Stomach smooth muscle (tissue), 2 donors: ENCODE measurements around the gene NDUFB10.
"Not testable (repeated sequence)": the region's sequence is repeated elsewhere in the genome, so short reads cannot be mapped to it uniquely, and the experiment has no call there.

Experiments used
- H3K27ac ChIP-seq: one replicate; pipeline ENCODE4 v1.7.0; 2013; ENCODE audit warnings: mild to moderate bottlenecking, low read length, inconsistent platforms
- H3K27me3 ChIP-seq, 2 donors: one replicate each; pipeline ENCODE4 v1.7.0; 2013; ENCODE audit warnings: low read length in 2 of 2; ENCODE audit not compliant: insufficient read depth in 2 of 2, control insufficient read depth in 1 of 2
- H3K36me3 ChIP-seq, 2 donors: one replicate each; pipeline ENCODE4 v1.7.0; 2013; ENCODE audit warnings: low read length in 2 of 2; ENCODE audit not compliant: control insufficient read depth in 2 of 2, insufficient read depth in 2 of 2
- H3K4me1 ChIP-seq: one replicate; pipeline ENCODE4 v1.7.0; 2013; ENCODE audit warnings: low read length; ENCODE audit not compliant: control insufficient read depth, insufficient read depth
- H3K4me3 ChIP-seq, 2 donors: one replicate each; pipeline ENCODE4 v1.7.0; 2013; ENCODE audit warnings: low read length in 2 of 2
- H3K9ac ChIP-seq, 2 donors: one replicate each; pipeline ENCODE4 v1.7.0; 2013; ENCODE audit warnings: low read length in 2 of 2, mild to moderate bottlenecking in 1 of 2
- H3K9me3 ChIP-seq, 2 donors: one replicate each; pipeline ENCODE4 v1.7.0; 2013; ENCODE audit warnings: low read length in 2 of 2; ENCODE audit not compliant: control insufficient read depth in 2 of 2
- donor health status: healthy.
- donor health status: Pancreatic carcinoma.

Gene NDUFB10

GRCh38 chr16:1917056-1917664 lies 42.2 kb upstream of the NDUFB10 start:
- H3K4me1 ChIP-seq, result peaks cover 4% of the 10 kb centered on the region
- peaks cover 43 to 59% of the 10 kb centered on the region in 2 donors for H3K27me3 ChIP-seq
- no peak overlapping the region for H3K9ac ChIP-seq
- no peaks in the 10 kb centered on the region for H3K9me3 ChIP-seq
- H3K4me3 ChIP-seq, result no peak overlapping the region
- no peak overlapping the region for H3K27ac ChIP-seq
- no peaks in the 10 kb centered on the region for H3K36me3 ChIP-seq

DNA sequence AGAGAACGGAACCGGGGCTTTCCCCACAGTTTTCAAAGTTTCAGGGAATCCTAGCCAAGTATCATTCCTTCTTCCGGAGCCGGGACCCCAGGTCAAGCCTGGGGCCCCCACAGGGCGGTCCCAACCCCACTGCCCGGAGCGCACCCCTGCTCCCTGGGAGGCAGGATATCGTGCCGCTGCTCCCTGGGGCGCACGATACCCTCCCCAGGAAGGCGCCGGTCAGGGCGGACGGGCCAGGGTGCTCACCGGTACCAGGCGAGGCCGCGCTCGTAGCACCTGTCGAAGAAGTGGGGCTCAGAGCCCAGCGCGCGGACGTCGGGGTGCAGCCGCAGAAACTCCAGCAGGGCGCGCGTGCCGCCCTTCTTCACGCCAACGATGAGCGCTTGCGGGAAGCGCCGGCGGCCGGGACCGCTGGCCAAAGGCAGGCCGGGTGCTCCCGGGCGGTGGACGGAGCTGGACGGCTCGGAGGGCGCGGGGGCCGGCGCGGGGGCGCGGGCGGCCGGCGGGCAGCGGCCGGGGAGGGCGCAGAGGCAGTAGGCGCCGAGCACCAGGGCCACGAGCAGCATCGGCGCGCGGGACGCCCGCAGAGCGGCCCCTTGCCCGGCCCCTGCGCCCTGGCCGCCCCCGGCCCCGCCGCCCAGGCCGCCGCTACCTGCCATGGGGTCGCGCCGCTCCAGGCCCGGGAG lies 41.5 kb upstream of the NDUFB10 start:
- Histone ChIP-seq H3K9ac (no peak overlapping the region), H3K36me3 (no peaks in the 10 kb centered on the region), H3K4me3 (no peak overlapping the region), H3K4me1 (peaks cover 4% of the 10 kb centered on the region), H3K27me3 (peaks cover 47 to 65% of the 10 kb centered on the region in 2 donors), H3K9me3 (peaks cover 0 to 2% of the 10 kb centered on the region in 2 donors), H3K27ac (no peak overlapping the region)

- H3K4me3 ChIP-seq, result no peak within 1 kb of the TSS
- H3K9me3 ChIP-seq, result peaks cover 0 to 2% of the 10 kb centered on the region in 2 donors
- H3K27ac ChIP-seq, result no peak within 1 kb of the TSS
- peaks cover 6% of the 10 kb centered on the region for H3K4me1 ChIP-seq
- H3K27me3 ChIP-seq, result peaks cover 54 to 74% of the 10 kb centered on the region in 2 donors
- H3K36me3 ChIP-seq, result no peaks in the 10 kb centered on the region
- no peak within 1 kb of the TSS for H3K9ac ChIP-seq
These were observed 40.7 kb upstream of the NDUFB10 start, which contains the start of gene HS3ST6 for GRCh38 chr16:1918351-1919326. TSS of gene HS3ST6 (minus strand) at chr16:1918415. CDS start at chr16:1918323, 92 bp downstream.

DNA sequence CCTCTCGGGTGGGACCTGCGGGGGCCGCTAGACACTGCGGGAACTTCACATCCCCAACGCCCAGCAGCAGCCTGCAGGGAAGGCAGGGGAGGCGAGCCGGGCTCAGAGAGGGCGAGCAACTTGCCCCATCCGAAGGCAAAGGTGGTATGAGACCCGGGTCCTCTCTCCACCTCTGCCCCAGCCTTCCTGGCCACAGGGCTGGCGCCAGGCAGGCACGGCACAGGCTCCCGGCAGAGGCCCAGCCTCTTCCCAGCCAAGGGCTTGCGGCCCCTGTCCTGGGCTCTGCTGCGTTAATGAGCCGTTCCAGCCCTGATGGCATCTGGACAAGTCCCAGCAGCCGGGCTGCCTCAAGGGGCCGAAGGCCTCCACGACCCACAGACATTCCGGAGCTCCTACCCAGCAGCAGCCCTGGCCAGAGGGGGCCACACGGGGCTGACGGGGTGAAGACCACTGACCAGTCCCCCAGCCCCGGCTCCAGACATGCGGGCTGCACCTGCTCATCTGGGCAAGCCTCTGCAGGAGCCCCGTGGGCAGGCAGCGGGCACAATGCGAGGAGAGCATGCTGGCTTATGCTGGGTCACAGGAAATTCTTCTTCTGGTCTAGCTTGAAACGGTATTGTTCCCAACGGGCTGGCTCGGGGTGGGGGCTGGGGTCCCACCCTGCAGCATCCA lies 39.9 kb upstream of the NDUFB10 start:
- H3K4me3 ChIP-seq, result no peak overlapping the region
- H3K36me3 ChIP-seq, result no peaks in the 10 kb centered on the region
- H3K9ac ChIP-seq, result no peak overlapping the region
- peaks cover 9% of the 10 kb centered on the region for H3K4me1 ChIP-seq
- H3K27me3 ChIP-seq, result peaks cover 54 to 76% of the 10 kb centered on the region in 2 donors
- H3K9me3 ChIP-seq, result peaks cover 0 to 2% of the 10 kb centered on the region in 2 donors
- no peak overlapping the region for H3K27ac ChIP-seq

GRCh38 chr16:1920122-1920521 lies 39.2 kb upstream of the NDUFB10 start:
- H3K4me3 ChIP-seq, H3K4me1 ChIP-seq, H3K9me3 ChIP-seq, H3K27ac ChIP-seq, H3K36me3 ChIP-seq, H3K9ac ChIP-seq: not testable (repeated sequence)
- peaks cover 57 to 74% of the 10 kb centered on the region in 2 donors for H3K27me3 ChIP-seq

- Histone ChIP-seq H3K4me3 (no peak overlapping the region), H3K9ac (no peak overlapping the region), H3K4me1 (peaks cover 9% of the 10 kb centered on the region), H3K9me3 (peaks cover 0 to 2% of the 10 kb centered on the region in 2 donors), H3K27ac (no peak overlapping the region), H3K27me3 (peaks cover 59 to 71% of the 10 kb centered on the region in 2 donors), H3K36me3 (no peaks in the 10 kb centered on the region)
These were observed 38.6 kb upstream of the NDUFB10 start for GRCh38 chr16:1920727-1921171.

GRCh38 chr16:1922357-1922756 lies 37.0 kb upstream of the NDUFB10 start:
- no peak overlapping the region for H3K9ac ChIP-seq
- H3K27ac ChIP-seq, result no peak overlapping the region

DNA sequence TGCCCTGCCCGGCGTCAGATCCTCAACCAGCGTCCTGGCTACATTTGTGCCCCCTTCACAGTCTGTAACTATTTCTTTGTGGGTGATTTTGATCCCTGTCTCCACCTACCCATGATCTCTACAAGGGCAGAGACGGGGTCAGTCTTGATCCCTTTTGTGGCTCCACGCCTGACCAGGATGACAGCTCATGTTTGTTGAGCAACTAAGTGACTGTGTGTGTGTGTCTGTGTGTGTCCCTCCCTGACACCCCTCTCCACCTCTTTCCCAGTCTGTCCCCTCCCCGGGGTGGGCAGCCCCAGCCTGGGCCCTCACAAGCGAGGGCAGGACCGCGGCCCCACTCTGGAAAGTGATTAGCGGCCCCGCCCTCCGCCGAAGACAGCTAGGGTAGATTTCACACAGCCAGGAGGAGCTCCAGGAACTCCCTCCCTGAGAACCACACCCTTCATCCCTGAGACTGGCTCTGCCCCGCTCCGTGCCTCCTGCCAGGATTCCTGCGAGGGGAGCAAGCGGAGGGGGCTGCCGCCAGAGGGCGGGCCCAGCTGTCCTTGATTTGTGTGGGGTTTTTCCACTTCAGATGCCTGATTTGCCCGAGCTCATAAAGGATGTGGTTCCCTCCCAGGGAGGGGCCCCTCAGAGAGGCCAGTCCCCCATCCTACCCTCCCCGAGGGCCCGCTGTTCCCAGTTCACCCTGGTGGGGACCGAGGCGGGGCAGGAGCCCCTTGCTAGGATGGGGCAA lies 35.9 kb upstream of the NDUFB10 start:
- Histone ChIP-seq H3K36me3 (no peaks in the 10 kb centered on the region), H3K27me3 (peaks cover 46 to 49% of the 10 kb centered on the region in 2 donors), H3K9me3 (peaks cover 0 to 2% of the 10 kb centered on the region in 2 donors), H3K27ac (no peak overlapping the region), H3K4me1 (peaks cover 8% of the 10 kb centered on the region), H3K4me3 (no peak overlapping the region), H3K9ac (no peak overlapping the region)

More at GRCh38 chr16:1922357-1922756, 37.0 kb upstream of the NDUFB10 start:
- H3K27me3 ChIP-seq, result peaks cover 50 to 55% of the 10 kb centered on the region in 2 donors
- H3K4me1 ChIP-seq, result peaks cover 9% of the 10 kb centered on the region
- H3K4me3 ChIP-seq, result no peak overlapping the region
- H3K9me3 ChIP-seq, result peaks cover 0 to 2% of the 10 kb centered on the region in 2 donors
- H3K36me3 ChIP-seq, result no peaks in the 10 kb centered on the region

DNA sequence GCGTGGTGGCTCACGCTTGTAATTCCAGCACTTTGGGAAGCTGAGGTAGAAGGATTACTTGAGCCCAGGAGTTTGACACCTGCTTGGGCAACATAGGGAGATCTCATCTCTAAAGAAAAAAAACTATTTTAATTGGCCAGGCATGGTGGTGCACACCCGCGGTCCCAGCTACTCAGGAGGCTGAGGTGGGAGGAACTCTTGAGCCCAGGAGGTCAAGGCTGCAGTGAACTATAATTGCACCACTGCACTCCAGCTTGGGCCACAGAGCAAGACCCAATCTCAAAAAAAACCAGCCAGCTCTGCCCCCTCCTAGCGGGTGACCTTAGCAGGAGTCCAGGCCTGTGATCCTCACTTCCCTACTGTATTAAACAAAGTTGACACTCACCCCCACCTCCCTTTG lies 35.2 kb upstream of the NDUFB10 start:
- Histone ChIP-seq H3K4me3 (no peak overlapping the region), H3K9me3 (peaks cover 0 to 2% of the 10 kb centered on the region in 2 donors), H3K36me3 (no peaks in the 10 kb centered on the region), H3K27ac (no peak overlapping the region), H3K4me1 (peaks cover 5% of the 10 kb centered on the region), H3K9ac (no peak overlapping the region), H3K27me3 (peaks cover 42 to 44% of the 10 kb centered on the region in 2 donors)
